HG03558 (cell line): Measurements from ENCODE around the gene NMD3.
A peak's percentile ranks its signal among the peaks of the same experiment; 100 is the strongest.
"Not testable (repeated sequence)": the region's sequence is repeated elsewhere in the genome, so short reads cannot be mapped to it uniquely, and the experiment has no call there.

Experiments used
- ATAC-seq: cut with Tn5 transposase; IDR thresholded peaks from one replicate; pipeline ENCODE4 v1.9.1; 2021; ENCODE audit warnings: moderate number of reproducible peaks; ENCODE audit not compliant: unreplicated experiment; ENCODE audit errors: extremely low read depth

The NMD3 gene

GRCh38 chr3:161273589-161274218 is 52.6 kb downstream of the NMD3 start:
- no peak for ATAC-seq

GRCh38 chr3:161274691-161275298 is 53.7 kb downstream of the NMD3 start:
- ATAC-seq: peak; percentile 63

DNA sequence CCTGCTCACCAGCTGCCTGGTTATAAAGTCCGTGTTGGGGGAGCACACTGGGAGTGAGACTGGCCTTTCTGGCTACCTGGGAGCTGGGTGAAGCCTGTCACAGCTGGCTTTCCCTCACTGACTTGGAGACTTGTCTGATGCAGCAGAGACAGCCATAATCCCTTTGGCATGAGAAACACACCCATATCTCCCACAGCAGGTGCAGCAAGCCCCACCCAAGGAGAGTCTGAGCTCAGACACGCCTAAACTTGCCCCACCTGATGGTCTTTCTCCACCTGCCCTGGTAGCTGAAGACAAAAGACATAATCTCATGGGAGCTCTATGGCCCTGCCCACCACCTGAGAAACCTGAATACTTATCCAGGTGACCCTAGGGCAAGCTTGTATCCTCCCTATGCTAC is 54.8 kb downstream of the NMD3 start:
- ATAC-seq: no peak

GRCh38 chr3:161282387-161282786 is 61.3 kb downstream of the NMD3 start:
- not testable (repeated sequence) for ATAC-seq

DNA sequence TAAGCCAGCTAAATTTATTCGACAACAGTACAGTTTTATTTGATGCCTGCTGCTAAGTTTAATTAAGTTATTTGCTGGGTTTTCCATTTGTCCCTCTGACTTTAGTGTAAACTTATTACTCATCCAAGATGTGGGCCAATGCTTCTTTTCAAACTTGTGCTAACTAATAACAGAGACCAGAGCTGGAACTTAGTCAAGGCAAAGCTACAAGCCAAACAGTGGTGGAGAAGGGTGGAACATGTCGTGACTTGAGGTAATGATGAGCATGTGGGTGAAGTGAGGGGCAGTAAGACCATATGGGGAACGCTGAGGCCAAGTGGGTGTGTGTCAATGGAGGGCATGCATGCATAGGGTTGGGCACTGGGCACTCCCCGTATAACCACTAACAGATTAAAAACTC is 63.9 kb downstream of the NMD3 start:
- ATAC-seq: no peak

GRCh38 chr3:161289174-161289573 is 68.1 kb downstream of the NMD3 start:
- ATAC-seq: no peak

DNA sequence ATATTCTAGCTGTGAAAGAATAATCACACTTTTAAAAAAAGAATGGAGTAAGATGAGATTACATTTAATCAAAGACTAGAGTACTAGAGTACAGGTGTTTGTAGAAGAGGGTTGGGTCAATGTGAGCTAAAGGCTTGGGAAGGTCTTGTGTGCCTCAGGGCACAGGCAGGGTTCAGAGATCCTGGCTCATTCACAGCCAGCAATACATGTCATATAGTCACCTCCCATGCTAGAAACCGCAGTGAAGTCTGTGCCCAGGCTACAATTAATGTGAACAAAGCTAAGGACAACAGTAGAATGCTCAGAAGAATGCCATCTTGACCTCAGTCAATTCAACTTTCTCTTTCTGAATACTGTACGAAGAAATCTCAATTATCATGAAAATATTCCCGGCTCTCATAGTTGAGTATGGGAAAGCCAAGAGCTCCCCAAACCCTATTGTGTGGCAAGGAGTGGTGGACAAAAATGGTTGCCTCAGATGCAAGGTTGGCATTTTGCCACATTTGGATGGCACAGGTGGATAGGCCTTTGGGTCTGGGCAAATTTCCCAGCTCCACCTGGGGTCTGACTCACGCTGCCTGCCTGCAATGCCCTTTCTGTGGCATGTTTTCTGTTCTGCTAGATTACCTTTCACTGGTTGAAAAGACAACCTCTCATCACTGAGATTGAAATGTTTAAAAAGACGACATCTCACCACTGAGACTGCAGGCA is 70.2 kb downstream of the NMD3 start:
- ATAC-seq: no peak

- no peak for ATAC-seq
These were observed 72.3 kb downstream of the NMD3 start for GRCh38 chr3:161293381-161293780.

GRCh38 chr3:161295325-161295724 is 74.2 kb downstream of the NMD3 start:
- ATAC-seq: no peak

GRCh38 chr3:161296814-161297213 is 75.7 kb downstream of the NMD3 start:
- no peak for ATAC-seq
